Measurements from ENCODE around the gene CORO6. TPM values are rescaled to one million over a fixed set of nuclear protein-coding genes. Genes with fewer than 3 reads are reported as not detected.

Gene CORO6
- polyA plus RNA-seq, 1 donor from 2014 or later = 4.3 TPM

DNA sequence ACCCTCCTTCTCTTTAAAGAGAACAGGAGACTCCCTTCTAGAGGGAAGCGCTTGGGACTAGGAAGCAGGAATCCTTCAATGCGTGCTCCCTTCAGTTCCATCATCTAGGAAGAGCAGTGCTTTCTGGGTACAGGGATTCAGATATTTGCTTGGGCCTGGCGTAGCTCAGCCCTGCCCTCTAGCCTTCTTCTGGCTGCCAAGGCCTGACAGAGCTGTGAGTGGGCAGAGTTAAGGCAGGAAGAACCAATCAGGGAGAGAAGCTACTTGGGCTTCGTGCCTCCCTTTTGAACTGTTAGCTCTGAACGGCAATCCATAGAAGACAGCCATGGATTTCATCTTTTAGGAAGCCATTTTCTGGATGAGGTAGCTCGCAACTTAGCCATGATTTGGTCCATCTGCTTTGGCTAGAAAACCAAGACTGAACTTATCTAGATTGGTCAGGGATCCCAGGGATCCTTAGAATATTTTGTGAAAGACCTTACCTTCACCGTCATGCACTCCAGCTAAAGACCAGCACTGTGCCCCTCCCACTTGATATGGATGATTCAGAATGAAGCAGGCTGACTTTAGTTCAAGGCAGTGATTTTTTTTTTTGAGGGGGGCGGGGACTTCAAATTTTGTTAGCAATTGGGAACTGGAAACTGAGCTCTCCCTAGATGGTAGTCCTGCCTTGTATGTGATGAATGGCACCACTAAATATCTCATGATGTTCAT, 2.5 kb upstream of the CORO6 start:
- H3K36me3 ChIP-seq (ENCODE audit: insufficient read depth, low read length) = no peaks in the 10 kb centered on the region
- no peaks in the 10 kb centered on the region for H3K9me2 ChIP-seq (ENCODE audit: insufficient read depth, low read length)
- TF ChIP-seq TAF1 (IDR thresholded peaks at IDR 0.05; ENCODE audit: low read depth) = no peak
- no peak for TF ChIP-seq REST (IDR thresholded peaks at IDR 0.05; ENCODE audit: borderline replicate concordance)
- TF ChIP-seq SMC3 (conservative IDR thresholded peaks at IDR 0.05; ENCODE audit: poor library complexity) = no peak
- no peak for TF ChIP-seq MXI1 (conservative IDR thresholded peaks at IDR 0.05; ENCODE audit: poor library complexity, severe bottlenecking)
- no peak for TF ChIP-seq EZH2 (IDR thresholded peaks at IDR 0.05; ENCODE audit: borderline replicate concordance, insufficient read depth, low read length, poor library complexity, severe bottlenecking)
- TF ChIP-seq EP300 (conservative IDR thresholded peaks at IDR 0.05; ENCODE audit: poor library complexity, severe bottlenecking) = no peak
- TF ChIP-seq, protein P1, sequence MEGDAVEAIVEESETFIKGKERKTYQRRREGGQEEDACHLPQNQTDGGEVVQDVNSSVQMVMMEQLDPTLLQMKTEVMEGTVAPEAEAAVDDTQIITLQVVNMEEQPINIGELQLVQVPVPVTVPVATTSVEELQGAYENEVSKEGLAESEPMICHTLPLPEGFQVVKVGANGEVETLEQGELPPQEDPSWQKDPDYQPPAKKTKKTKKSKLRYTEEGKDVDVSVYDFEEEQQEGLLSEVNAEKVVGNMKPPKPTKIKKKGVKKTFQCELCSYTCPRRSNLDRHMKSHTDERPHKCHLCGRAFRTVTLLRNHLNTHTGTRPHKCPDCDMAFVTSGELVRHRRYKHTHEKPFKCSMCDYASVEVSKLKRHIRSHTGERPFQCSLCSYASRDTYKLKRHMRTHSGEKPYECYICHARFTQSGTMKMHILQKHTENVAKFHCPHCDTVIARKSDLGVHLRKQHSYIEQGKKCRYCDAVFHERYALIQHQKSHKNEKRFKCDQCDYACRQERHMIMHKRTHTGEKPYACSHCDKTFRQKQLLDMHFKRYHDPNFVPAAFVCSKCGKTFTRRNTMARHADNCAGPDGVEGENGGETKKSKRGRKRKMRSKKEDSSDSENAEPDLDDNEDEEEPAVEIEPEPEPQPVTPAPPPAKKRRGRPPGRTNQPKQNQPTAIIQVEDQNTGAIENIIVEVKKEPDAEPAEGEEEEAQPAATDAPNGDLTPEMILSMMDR (IDR thresholded peaks at IDR 0.05; ENCODE audit: poor library complexity, severe bottlenecking) = no peak
- TF ChIP-seq POLR2AphosphoS5 (IDR thresholded peaks at IDR 0.05) = no peak
- no peak for TF ChIP-seq RAD21 (conservative IDR thresholded peaks at IDR 0.05)
- H3K4me3 ChIP-seq (ENCODE audit: low read length) = no peak overlapping the region
- H3K27ac ChIP-seq (ENCODE audit: low read length) = no peak overlapping the region
- no peaks in the 10 kb centered on the region for H3F3A ChIP-seq (ENCODE audit: insufficient read depth, low read length, poor library complexity, severe bottlenecking)
- H3K9ac ChIP-seq (ENCODE audit: low read length) = no peak overlapping the region
- H3K4me2 ChIP-seq (ENCODE audit: low read length) = no peak overlapping the region
- H3K9me3 ChIP-seq (ENCODE audit: low read length) = no peaks in the 10 kb centered on the region
- H3K27me3 ChIP-seq (ENCODE audit: insufficient read depth, low read depth, low read length) = peaks cover 19% of the 10 kb centered on the region
- no peak overlapping the region for H2AFZ ChIP-seq (ENCODE audit: low read depth, low read length)
- no peaks in the 10 kb centered on the region for H4K20me1 ChIP-seq (ENCODE audit: insufficient read depth)
- no peaks in the 10 kb centered on the region for H3K79me2 ChIP-seq (replicated peaks; ENCODE audit: insufficient read depth, low read length)

DNA sequence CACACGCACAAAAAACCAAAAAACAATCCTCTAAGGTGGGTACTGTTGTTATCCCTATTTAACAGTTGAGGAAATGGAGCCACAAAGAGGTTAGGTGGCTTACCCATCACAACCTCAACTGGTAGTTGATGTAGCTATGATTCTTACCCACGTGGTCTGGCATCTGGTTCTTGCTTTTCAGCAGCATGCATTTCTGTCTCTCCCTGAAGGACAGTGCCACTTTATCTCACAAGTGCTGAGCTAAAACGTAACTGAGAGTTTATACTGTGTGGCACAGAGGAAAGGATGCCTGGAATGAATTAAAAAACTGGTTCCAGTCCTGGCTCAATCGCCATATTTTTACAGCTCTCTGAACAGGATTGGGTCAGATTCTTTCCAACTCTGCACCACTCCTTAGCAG, 1.9 kb upstream of the CORO6 start:
- no peaks in the 10 kb centered on the region for H4K20me1 ChIP-seq (ENCODE audit: insufficient read depth)
- H3K9me2 ChIP-seq (ENCODE audit: insufficient read depth, low read length) = no peaks in the 10 kb centered on the region
- no peaks in the 10 kb centered on the region for H3K36me3 ChIP-seq (ENCODE audit: insufficient read depth, low read length)
- H3F3A ChIP-seq (ENCODE audit: insufficient read depth, low read length, poor library complexity, severe bottlenecking) = no peaks in the 10 kb centered on the region
- H3K27ac ChIP-seq (ENCODE audit: low read length) = no peak overlapping the region
- no peaks in the 10 kb centered on the region for H3K9me3 ChIP-seq (ENCODE audit: low read length)
- H3K9ac ChIP-seq (ENCODE audit: low read length) = no peak overlapping the region
- H3K27me3 ChIP-seq (ENCODE audit: insufficient read depth, low read depth, low read length) = peaks cover 21% of the 10 kb centered on the region
- TF ChIP-seq, protein P1 (IDR thresholded peaks at IDR 0.05; ENCODE audit: poor library complexity, severe bottlenecking) = no peak
- no peak for TF ChIP-seq REST (IDR thresholded peaks at IDR 0.05; ENCODE audit: borderline replicate concordance)
- no peak overlapping the region for H3K4me2 ChIP-seq (ENCODE audit: low read length)
- H2AFZ ChIP-seq (ENCODE audit: low read depth, low read length) = no peak overlapping the region
- no peak overlapping the region for H3K4me3 ChIP-seq (ENCODE audit: low read length)
- no peaks in the 10 kb centered on the region for H3K79me2 ChIP-seq (replicated peaks; ENCODE audit: insufficient read depth, low read length)

Measured in neural cell (in vitro differentiated cells).